Stimulated activated CD4-positive, alpha-beta T cell treated with anti-CD3 and anti-CD28 coated beads, TNF-alpha, amount 100 ng/mL, for 4 hours (primary cell): Measurements from ENCODE around the gene CHMP5.

Source experiments
- DNase-seq, 3 experiments: peaks; one replicate each; pipeline ENCODE4 v3.0.0-alpha.2; 2020; ENCODE audit warnings: low read depth in 3 of 3

Gene CHMP5

DNA sequence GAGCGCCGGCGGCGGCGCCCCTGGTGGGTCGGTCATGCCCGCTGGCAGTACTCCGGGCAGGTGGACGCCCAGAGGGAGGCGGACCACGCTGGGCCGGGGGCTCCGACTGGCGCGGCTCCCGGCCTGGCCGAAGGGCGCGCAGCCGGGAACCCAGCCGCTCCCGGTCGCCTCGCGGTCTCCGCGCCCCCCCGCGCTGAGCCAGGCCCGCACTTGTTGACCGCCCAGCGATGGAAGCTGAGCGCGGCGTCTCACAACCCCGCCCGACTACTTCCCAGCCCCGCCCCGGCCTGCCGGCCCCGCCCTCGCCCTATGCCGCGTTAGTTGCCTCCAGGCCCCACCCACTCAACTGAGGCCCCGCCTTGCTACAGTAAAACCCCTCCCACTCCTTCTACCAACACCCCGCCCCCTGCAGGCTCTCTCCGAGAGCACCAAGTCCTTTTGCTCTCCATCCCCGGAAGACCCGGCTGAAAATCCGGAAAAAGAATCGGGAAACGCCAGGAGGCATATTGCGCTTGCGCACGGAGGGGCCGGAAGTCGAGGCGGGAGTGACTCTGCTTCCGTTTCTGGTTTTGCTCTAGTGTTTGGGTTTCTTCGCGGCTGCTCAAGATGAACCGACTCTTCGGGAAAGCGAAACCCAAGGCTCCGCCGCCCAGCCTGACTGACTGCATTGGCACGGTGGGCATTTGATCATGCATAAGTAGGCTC lies at the start of gene CHMP5, which contains the start of gene BAG1:
Gene CHMP5 (plus strand): TSS at position 577 of the 705 bp plus-strand sequence. CDS start 30 bp downstream, at position 607.
Gene BAG1 (minus strand): TSS at position 236 of the 705 bp plus-strand sequence.
- DNase-seq = peak; percentile 100

DNA sequence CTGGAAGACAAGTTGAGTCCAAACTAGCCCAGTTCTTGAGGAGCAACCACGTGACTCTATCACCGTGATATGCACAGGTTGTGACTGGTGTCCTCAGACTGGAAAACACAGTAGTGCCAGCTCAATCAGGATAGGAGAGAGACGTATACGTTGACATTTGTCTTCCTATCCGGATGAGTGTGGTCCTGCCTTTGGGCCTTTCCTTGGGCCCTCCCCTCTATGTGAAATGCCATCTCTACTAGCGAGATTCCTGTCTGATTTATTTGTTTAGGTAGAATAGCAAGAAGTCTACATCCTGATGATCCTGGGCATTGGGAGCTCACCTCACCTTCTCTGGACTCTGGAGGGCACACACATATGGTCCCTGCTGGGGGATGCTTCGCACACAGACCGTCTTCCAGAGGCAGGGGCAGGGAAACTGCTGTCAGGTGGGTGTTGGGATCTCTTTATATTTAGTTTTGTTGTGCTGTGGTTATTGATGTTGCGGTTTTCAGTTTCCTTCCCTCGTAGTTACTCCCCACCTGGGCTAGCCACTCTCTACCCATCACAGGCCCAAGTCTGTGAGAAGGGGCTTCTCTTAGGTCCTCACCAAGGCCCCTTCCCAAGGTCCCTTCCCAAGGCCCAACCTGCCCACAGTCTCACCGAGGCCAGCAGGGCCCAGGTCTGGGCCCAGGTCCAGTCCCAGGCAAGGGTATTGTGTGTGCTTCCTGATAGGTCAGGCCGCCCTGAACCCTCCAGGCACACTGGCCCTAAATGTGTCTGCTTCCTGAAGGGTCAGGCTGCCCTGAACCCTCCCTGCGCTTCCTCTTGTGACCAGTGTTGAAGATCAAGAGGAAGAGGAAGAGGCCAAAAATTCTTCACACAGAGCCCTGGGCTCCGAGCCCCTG lies 43.9 kb upstream of the CHMP5 start:
- no peak for DNase-seq

DNA sequence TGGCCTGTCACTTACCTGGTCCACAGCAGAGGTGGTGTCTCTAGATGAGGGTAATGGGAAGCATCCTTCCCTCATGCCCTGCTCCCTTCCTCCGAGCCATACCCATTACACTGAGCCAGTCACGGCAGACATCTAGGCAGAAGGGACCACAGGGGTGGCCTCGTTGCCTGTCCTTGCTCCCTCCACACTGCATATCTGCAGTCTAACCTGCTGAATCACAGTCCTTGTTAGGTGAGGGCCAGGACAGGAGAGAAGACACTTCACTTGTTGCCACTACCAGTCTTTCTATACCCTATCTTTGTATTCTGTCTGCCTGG lies 43.3 kb upstream of the CHMP5 start:
- no peak for DNase-seq

DNA sequence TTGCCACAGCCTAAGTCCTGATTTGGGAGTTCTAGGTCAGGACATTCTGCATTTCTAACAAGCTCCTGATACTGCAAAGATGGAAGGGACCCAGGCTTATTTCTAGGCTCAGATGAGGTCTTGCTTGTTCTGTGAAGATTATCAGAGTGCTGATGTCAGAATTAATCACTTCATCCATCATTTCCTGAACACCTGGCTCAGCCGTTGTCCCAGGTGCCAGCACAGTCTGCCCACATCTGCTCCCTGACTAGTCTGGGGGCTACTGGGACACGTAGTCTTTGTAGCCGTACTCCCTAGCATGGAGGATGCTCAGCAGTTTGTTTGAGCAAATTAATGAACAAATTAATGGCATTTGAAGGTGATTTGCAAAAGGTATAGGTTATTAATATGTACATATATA lies 42.8 kb upstream of the CHMP5 start:
- DNase-seq = no peak

DNA sequence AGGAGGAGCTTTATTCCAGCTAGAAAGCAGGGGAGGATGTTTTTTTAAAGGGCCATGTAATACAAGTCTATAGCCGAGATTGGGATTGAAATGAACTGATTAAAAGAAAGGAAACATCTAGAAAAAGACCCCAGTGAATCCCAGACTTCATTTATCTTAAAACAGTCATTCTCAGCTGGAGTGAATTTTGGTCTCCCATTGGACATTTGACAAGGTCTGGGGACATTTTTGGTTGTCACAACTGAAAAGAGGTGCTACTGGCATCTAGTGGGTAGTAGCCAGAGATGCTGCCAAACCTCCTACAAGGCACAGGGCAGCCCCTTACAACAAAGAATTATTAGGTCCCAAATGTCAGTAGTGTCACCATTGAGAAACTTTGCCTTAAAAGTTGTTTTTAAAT lies 41.2 kb upstream of the CHMP5 start:
- no peak for DNase-seq

GRCh38 chr9:33225319-33226147 lies 39.3 kb upstream of the CHMP5 start:
- peak; percentile 29 to 56 (median 34) for DNase-seq

DNA sequence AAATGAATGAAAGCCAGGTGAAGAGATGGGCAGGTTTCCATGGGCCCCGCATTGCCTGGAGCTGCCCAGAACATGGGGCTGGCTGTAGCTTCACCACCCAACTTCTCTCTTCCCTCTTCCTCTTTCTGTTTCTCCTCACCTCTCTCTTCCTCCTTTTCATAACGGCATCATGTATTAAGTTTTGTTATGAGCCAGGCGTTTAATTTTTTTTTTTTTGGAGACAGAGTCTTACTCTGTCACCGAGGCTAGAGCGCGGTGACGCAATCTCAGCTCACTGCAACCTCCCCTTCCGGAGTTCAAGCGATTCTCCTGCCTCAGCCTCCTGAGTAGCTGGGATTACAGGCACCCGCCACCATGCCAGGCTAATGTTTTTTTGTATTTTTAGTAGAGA lies 37.8 kb upstream of the CHMP5 start:
- no peak for DNase-seq

DNA sequence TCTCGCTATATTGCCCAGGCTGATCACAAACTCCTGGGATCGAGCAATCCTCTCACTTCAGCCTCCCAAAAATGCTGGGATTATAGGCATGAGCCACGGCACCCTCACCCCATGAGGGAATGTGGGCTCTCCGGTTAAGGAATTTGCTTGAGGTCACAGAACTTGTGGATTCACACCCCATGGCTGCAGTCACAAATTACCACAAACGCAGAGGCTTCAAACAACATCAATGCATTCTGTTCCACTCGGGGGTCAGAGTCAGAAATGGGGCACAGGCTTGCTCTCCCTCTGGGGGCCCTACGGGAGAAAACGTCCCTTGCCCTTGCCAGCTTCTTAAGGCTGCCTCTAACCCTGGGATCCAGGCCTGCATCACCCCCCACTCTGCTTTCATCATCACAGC lies 37.1 kb upstream of the CHMP5 start:
- DNase-seq = no peak

GRCh38 chr9:33228606-33229005 lies 36.2 kb upstream of the CHMP5 start:
- DNase-seq = no peak

DNA sequence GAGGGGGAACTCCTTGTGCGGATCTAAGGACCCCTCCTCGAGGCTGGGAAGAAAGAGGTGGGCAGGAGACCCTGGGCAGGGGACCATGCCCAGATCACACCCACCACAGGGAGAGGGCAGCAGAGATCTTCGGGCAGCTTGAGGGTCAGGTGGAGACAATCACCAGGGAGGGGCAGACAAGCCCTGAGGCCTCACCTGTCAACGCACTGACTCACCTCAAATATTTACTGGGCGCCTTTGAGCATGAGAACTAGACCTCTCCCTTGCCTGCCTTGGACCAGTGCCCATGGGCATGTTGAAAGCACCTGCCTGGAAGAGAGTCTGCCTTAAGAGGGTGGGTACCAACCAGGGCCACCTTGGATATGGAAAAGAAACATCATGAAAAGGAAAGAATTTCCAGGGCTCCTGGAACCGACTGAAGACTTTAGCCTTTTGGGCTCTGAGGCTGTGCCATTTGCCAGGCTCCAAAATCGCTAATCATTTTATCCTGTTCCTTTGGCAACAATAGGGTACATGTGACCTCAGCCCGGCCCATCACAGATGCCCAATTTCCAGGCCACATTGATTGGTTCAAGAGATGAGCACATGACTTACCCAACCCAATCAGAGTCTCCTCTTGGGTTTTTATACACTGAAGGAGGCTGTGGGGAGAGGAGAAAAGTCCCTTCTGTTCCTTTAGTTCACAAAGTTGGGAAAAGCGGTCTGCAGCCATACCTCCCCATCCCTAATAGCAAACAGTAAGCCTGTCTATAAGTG lies 35.3 kb upstream of the CHMP5 start:
- no peak for DNase-seq

DNA sequence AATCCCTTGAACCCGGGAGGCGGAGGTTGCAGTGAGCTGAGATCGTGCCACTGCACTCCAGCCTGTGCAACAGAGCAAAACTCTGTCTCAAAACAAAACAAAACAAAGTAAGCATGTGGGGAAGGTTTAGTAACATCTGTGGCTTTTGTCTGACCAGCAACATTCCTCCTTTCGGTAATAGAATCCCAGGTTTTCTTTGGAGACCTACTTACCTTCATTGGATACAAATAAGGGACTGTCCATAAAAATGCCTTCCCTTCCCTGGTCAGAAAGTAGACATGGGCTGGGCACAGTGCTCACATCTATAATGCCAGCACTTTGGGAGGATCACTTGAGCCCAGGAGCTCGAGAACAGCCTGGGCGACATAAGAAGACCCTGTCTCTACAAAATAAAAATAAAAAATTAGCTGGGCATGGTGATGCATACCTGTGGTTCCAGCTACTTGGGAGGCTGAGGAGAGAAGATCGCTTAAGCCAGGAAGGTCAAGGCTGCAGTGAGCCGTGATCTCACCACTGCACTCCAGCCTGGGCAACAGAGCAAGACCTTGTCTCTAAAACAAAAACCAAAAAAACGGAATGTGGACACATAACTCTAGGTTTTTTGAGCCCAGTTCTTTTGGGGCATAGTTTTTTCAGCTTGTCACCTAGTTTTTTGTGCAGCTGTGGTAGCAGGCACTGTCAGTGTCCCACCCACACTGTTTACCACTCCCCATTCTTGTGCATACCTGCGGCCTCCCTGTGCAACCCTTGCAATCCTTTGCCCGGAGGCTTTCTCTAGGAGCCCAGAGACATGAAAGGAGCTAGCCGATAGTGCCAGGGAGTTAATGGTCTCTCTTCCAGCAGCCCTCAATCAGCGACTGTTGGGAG lies 33.9 kb upstream of the CHMP5 start:
- DNase-seq = no peak

DNA sequence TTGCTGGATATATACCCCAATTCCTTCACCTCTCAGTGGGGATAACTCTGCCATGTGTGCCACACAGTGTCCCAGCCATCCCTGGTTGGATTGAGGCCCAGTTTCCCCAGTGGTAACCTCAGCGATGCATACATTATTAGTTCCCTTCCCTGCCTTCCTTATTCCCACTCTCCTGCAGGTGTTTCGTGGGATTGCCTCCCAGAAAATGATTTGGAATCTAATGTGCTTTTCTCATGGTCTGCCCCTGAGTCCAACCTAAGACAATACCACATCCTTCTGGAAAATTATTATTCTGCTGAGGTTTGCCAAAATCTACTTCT lies 33.3 kb upstream of the CHMP5 start:
- no peak for DNase-seq

DNA sequence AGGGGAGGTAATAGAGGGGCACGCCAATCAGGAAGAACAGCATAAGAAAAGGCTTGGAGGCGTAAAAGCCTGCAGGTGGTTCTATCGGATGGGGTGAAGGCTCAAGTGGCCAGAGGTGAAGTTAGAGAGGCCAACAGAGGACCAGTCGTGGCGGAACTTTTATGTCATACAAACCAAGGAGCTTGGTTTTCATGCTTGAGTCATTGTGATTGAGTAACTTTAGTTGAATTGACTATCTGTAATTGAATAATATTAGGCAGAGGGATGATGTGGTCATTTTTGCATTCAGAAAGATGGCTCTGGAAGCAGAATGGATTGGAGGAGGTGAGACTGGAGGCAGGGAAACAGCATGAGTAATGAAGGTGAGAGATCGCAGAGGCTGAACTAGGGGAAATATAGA lies 32.0 kb upstream of the CHMP5 start:
- DNase-seq = no peak

DNA sequence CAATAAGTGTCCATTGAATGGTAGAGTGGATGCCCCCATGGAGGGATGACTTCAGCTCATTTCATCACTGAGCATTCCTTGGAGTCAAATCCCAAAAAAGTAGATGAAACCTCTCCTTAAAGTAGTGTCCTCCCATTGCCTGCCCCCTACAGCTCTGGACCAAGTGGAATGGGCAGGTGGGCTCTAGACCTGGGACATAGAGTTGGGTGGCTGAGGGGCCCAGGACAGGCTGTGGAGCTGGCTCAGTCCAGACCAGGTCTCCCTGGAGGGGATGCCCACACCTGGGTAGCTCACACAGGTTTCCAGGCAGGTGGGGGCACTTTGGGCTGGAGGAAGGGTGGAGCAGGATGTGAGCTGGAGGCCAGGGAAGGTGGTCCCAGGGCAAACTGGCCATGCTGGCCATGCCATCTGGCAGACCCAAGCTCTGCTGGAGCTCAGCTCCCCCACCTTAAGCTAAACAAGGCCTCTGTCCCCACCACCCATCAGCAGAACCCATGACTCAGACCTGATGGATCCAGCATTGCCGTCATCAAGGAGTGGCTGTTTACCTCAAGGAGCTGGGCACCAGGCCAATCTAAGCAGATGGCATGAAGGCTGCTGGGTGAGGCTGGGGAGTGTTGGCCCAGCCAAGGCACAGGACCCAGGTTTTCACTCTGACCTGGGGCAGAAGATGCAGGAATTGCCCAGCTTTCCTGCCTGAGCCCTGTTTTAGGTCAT lies 31.1 kb upstream of the CHMP5 start:
- DNase-seq = no peak

DNA sequence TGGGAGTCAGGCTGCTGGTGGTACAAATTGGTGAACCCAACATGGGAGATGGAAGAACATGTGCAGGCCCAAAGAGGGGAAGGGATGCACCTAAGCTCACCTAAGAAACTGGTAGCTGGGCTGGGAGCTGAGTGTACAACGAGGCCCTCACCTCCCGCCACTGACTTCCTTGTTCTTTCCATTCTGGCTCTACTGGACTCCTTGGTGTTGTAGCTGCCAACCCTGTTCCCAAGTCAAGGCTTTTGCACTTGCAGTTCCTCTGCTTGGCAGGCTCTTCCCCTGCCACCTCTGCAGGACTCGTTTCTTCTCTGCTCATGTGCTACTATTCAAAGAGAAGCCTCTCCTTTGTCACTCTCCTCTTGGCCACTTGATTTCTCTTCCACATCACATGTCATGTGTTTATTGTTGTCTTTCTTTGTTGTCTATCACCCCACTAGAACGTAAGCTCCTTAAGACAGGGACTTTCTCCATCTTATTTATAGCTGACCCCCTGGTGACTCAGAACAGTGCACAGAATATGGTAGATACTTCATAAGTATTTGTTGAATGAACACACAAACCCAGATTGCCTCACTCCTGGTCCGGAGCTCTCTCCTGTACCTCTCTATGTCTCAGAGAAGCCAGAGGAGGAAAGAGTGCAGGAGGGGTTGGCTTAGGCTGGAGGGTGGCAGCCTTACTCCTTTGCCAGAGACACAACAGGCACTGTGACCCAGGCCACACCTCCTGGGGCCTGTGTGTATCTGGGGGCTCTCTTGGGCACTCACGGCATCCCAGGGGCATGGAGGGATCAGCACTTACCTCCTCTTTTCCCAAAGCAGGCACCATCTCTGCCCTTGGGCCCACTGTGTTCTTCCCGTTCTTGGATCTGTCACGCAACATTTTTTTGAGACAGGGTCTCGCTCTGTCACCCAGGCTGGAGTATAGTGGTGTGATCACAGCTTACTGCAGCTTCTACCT lies 30.1 kb upstream of the CHMP5 start:
- no peak for DNase-seq

DNA sequence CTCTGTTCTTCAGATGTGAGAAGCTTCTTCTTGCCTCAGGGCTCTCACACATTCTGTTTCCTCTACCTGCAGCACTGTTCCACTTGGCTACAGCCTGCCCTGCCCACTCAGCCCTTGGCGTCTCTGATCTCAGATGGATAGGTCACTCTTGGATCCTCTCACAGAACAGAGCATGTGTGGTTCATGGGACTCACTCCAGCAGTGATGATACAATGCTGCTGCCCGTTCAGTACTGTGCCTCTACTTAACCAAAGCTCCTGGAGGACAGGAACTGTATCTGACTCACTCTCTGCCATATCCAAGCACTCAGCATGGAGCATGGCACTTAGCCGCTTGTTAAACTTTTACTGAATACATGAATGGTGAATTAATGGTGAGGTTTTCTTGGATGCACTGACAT lies 28.3 kb upstream of the CHMP5 start:
- DNase-seq = no peak

DNA sequence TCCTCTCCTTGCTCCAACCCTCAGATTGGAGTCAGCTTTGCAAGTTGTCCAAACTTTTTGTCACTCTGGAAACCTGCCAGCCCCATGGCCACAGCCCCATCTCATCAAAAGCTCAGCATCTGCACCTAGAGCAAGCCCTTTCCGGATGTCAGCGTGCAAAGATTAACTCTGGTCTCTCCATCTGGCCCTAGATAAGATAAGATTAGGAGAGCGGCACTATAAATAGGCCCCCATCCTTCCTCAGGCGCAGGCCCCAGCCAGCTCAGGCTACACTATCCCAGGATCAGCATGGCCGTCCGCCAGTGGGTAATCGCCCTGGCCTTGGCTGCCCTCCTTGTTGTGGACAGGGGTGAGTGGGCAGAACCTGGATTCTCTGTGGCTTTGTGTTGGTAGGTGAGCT lies 24.9 kb upstream of the CHMP5 start, which contains the start of gene SPINK4:
Gene SPINK4 (plus strand): TSS at position 247 of the 400 bp plus-strand sequence. CDS start 42 bp downstream, at position 289.
- no peak for DNase-seq

- no peak for DNase-seq
Measured at GRCh38 chr9:33241298-33241697, 23.6 kb upstream of the CHMP5 start.

- no peak for DNase-seq
Measured at GRCh38 chr9:33242609-33243134, 22.2 kb upstream of the CHMP5 start.
